Esophagus squamous epithelium (tissue), 4 donors: Measurements from ENCODE around the gene KANK4.

Experiments used
- CTCF ChIP-seq, 6 experiments: fragments of 450-650 bp in 4 of 6; fragments of 200-600 bp in 2 of 6; sonication (generic) in 2 of 6; IDR thresholded peaks; one replicate each; pipeline ENCODE4 v1.5.1; 2016 to 2019; ENCODE audit warnings: antibody characterized with exemption in 6 of 6, mild to moderate bottlenecking in 4 of 6, moderate library complexity in 4 of 6
- POLR2A ChIP-seq, 4 donors: fragments of 450-650 bp; IDR thresholded peaks; one replicate each; pipeline ENCODE4 v1.6.1; 2017; ENCODE audit warnings: antibody characterized with exemption in 4 of 4, mild to moderate bottlenecking in 4 of 4, moderate library complexity in 3 of 4

- no peak for TF ChIP-seq POLR2A (IDR thresholded peaks at IDR 0.05)
- TF ChIP-seq CTCF (IDR thresholded peaks at IDR 0.05) = no peak
Observed at GRCh38 chr1:62210960-62211359, 108.3 kb downstream of the KANK4 start.
